Cardiac fibroblast (primary cell): ENCODE measurements around the gene ADGRL3.
A peak's percentile ranks its signal among the peaks of the same experiment; 100 is the strongest.

Experiments
- DNase-seq, 2 donors: peaks; one replicate each; pipeline versions ENCODE4 v3.0.0 to v3.0.0-alpha.2; 2010; ENCODE audit warnings: low read depth in 2 of 2
- H3K4me3 ChIP-seq, 2 donors: replicated peaks in 1 of 2; 1 replicate in 1 of 2; 2 replicates in 1 of 2; pipeline ENCODE4 v1.5.1; 2011; ENCODE audit warnings: low read depth in 2 of 2, low read length in 2 of 2, mild to moderate bottlenecking in 2 of 2, moderate library complexity in 1 of 2
- CTCF ChIP-seq: IDR thresholded peaks from one replicate; pipeline ENCODE4 v1.5.1; 2011; ENCODE audit warnings: low read depth, mild to moderate bottlenecking, low read length, inconsistent platforms

Gene ADGRL3

DNA sequence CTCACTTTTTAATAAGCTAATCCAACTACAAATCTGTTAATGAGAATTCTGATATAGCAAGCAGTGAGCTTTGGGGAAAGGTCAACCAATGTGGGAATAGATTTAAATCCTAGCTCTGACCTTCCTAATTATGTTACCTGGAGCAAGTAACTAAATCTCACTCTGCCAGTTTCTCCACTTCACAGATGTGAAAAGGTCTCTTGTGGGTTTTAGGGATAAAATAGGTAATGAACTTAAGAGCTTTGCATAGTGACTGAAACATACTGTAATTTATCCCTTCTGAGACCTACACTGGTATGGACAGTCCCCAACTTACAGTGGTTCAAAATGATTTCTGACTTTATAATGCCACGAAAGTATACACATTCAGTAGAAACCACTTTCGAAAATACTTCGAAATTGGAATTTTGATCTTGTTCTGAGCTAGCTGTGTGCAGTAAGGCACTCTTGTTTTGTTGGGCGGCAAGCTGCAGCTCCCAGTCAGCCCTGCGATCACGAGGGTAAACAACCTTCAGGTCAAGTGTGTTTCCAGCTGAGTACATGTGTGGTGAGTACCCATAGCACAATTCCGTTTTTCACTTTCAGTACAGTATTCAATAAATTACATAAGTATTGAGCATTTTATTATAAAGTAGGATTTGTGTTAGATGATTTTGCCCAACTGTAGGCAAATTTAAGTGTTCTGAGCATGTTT, 93.7 kb downstream of the ADGRL3 start:
- no peak for DNase-seq
- H3K4me3 ChIP-seq: no peak overlapping the region
- no peak for TF ChIP-seq CTCF

GRCh38 chr4:61294936-61295335, 94.8 kb downstream of the ADGRL3 start:
- no peak overlapping the region for H3K4me3 ChIP-seq
- TF ChIP-seq CTCF: no peak
- no peak for DNase-seq

DNA sequence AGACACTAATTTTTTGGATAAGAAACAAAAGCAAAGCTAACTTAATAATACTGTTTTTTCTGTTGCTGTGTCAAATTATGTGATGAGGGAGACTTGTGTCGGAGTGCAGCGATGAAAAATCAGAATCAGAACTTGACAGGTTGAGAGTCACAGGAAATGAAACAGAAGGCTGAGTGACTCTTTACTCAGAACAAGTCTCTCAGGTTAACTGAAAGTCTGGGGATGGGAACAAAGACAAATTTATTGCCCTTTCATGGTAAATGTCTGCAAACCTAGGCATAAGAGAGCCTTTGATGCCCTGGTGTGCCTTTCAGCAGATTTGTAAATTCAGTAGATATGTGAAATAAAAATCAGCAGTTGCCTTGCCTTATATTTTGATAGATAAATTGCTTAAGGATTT, 96.0 kb downstream of the ADGRL3 start:
- DNase-seq: no peak
- no peak overlapping the region for H3K4me3 ChIP-seq
- TF ChIP-seq CTCF: no peak

- no peak for TF ChIP-seq CTCF
- H3K4me3 ChIP-seq: no peak overlapping the region
- DNase-seq: peak in 1 of 2 donors; percentile 27
Measured at GRCh38 chr4:61298178-61298740, 98.1 kb downstream of the ADGRL3 start.

DNA sequence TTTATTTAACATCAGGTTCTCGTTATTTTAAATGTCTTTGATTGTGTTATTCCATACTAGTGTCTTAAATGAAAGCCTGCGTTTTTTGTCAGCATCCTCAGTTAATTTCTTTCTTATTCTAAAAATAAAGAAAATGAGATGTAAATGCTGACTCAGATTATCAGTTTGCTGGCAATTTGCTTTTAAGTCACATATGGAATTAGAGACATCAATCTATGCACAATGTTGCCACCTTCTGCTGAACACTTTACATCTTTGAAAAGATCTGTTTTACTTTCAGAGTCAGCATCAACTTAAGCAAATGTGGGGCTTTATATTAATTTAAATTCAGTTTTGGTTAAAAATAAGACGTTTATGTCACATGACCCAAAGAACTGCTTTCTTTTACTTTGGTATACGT, 99.2 kb downstream of the ADGRL3 start:
- no peak for TF ChIP-seq CTCF
- no peak for DNase-seq
- H3K4me3 ChIP-seq: no peak overlapping the region

DNA sequence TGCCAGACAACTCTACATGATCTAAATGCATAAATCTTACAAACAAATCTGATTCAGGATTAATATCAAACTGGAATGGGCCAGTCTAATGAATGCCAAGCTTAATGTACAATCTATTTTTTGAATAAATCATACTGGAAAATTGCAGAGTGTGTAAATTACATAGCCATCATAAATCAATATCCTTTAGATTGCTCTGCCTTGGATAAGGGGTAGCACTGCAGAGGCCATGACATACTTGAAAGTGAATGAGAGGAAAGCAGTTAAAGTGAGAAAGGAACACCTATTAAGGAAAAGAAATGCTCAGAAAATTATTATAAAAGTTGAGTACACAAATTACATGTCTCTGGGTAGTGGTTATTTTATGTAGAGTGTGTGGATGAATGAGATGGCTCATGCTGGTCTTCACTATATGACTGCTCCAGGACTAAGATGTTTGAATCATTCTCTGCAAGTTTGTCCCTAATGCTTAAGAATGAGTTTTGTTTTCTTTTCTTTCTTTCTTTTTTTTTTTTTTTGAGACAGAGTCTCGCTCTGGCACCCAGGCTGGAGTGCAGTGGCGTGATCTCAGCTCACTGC, 100.2 kb downstream of the ADGRL3 start:
- DNase-seq: no peak
- H3K4me3 ChIP-seq: no peak overlapping the region
- TF ChIP-seq CTCF: no peak
